Stimulated activated CD8-positive, alpha-beta memory T cell treated with anti-CD3 and anti-CD28 coated beads, Interleukin-2, amount 100 ng/mL, for 48 hours (primary cell): Measurements from ENCODE around the gene PAK4.

ENCODE experiments used
- DNase-seq, 2 donors: peaks; one replicate each; pipeline ENCODE4 v3.0.0-alpha.2; 2020; ENCODE audit warnings: low read depth in 2 of 2

PAK4 gene

DNA sequence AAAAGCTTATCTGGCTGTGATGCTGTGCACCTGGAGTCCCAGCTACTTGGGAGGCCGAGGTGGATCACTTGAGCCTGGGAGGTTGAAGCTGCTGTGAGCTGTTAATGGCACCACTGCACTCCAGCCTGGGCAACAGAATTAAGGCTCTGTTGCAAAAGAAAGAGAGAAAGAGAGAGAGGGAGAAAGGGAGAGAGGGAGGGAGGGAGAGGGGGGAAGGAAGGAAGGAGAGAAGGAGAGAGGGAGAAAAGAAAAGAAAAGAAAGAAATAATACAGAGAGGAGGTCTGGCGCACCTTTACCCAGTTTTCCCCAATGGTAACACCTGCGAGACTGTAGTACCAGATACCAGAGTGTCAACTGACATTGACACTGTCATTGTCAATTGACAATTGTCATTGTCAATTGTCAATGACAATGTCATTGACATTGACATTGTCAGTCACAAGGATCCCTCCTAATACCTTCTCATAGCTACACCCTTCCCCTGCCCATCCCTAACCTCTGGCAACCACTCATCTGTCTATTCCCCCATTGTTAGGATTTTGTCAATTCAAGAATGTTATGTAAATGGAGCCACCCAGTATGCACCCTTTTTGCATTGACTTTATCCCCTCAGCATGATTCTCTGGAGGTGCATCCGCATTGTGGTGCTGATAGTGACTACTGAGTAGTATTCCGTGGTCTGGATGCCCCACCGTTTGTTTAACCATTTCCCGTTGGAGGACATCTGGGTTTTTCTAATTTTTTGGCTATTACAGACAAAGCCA lies 21.3 kb downstream of the PAK4 start:
- no peak for DNase-seq

- no peak for DNase-seq
These were observed 21.9 kb downstream of the PAK4 start for GRCh38 chr19:39147480-39147879.

GRCh38 chr19:39148939-39149529 lies 23.4 kb downstream of the PAK4 start:
- no peak for DNase-seq

GRCh38 chr19:39150235-39150634 lies 24.6 kb downstream of the PAK4 start:
- DNase-seq, result no peak

DNA sequence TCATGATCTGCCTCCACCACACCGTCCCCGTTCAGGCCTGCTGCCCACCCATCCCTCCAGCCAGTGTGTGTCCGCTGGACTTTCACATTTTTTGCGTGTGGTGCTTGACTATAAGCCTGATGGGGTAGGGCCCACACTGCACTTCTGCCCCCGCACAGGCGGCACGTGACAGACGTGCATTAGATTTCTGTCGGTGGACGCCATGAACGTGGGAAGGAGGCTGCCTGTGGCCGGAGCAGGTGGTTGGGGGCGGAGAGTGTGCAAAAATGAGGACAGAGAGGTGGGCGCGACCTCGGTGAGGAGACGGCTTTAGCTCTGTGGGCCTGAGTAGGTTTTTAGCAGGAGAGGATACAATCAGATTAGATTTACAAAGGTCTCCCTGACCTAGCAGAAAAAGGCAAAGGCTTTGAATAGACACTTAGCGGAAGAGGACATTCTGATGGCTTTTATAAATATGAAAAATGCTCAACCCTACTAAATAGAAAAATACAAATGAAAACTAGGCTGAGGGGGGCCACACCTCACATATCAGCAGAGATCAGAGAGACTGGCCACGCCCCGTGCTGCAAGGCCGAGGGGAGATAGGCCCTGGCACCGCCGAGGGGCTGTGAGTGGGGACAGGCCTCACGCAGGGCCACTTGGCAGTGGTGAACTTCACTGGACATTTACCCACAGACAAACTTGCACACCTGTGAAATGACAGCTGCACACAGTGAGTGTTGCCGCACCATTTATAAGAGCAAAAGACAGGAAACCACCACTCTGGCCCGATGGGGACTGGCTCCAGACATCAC lies 25.4 kb downstream of the PAK4 start:
- DNase-seq, result no peak

DNA sequence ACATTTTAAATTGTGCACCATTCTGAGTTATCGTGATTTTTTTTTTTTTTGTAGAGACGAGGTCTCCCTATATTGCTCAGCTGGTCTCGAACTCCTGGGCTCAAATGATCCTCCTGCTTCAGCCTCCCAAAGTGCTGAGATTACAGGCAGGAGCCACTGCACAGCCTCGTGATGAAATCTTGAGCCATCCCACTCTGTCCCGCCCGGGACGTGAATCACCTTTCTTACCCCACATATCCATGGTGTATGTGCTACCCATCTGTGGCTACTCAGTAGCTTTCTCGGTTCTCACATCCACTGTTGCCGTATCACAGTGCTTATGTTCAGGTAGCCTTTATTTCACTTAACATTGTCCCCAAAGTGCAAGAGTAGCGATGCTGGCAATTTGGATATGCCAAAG lies 26.5 kb downstream of the PAK4 start:
- no peak for DNase-seq

DNA sequence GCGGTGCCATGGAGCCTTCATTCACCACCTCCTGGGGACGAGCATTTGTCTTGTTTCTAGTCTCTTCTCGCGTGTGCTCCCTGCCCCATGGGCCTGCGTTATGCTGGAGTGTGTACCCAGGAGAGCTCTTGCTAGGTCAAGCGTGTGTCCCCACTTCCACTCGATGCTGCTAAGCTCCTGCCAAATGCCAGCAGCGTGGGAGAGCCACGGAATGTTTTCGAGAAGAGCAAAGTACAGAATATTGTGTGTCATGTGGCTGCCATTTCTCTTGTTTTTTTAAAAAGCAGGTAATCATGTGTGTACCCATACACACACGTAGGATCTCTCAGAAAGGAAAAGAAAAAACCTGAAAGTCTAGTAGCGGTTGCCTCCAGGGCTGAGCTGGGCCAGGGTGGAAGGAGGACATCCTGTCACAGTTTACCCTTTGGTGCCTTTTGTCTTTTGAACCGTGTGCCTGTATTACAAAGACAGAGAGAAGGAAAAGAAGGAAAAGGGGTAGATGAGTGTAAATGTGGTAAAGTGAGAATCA lies 28.6 kb downstream of the PAK4 start:
- no peak for DNase-seq

GRCh38 chr19:39154629-39155100 lies 29.1 kb downstream of the PAK4 start:
- DNase-seq, result no peak

DNA sequence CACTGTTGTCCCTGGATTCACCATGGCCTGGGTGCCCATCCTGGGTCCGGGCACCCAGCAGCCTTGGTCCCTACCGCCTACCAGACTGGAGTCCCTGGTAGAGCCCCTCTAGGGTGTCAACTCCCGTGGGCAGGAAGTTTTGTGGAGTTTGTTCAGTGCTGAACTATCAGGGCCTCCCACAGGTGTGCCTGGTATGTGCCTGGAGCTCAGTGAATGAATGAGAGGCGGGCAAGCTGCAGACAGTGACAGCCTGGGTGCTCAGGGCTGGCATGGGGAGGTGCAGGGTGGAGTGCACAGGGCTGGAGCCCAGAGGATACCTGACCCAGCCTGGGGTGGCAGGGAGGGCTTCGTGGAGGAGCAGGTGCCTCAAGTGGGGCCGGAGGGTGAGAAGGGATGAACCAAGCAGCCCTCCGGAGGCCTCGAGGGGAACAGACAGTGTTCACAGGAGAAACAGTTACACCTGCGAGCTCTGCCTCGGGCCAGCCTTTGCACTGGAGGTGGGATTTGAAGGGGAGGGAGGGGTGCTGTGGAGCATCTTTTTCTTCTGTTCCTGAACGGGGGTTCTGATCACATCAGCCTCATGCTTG lies 29.6 kb downstream of the PAK4 start:
- DNase-seq, result no peak

DNA sequence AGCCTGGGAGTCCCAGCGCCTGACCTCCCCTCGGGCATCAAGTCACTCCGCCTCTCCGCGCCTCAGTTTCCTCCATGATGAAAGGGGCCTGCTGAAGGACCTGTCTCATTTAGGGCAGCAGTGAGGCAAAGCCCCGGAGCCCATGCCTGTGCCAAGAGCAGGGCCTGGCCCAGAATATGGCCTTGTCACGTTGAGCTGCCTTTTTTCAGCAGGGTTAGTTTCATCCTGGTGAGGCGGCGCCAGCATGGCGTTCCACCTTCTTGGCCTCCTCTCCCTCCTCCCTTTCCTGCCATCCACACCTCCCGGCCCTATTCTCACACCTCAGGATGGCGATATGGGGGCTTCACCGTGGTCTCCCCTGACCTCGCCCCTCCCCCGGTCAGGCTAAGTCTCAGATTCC lies 30.2 kb downstream of the PAK4 start:
- no peak for DNase-seq

DNA sequence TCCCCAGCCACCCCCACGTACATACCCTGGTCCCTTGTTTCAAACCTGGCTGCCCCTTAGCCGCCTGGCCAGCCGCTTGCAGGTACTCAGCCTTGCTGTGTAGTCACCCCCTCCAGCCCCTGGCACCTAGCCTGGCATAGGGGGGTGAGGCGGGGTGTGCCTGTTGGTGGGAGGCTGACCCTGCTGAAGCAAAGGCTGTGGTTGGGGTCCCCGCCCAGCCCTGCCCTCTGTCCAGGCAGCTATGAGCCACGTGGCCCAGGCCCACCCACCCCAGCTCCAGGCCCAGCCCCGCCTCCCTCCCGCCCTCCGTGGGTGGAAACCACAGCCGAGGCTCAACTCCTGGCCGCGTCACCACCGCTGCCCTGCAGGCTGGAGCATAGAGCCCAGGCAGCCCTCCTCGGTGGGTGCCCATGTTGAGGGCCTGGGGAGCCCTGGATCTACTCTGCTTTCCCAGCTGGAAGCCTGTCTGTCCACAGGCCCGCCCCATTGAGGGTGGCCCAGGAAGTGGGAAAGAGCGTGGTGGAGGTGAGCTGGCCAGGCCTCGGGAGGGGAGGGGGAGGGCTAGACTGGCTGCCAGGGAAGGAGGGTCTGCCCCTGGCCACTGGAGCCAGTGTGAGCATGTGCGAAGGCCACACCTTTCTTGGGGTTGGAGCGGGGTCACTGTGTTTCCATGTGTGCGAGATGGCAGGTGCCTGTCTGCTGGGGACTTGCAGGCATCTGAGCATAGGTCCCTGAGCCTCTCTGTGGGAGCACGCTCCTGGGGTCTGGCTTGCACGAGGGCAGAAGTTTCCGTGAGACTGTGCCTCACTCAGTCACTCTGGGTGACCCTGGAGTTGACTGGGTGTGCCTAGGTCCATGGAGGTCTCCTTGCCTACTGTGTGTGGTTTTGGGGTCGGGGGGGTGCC lies 31.0 kb downstream of the PAK4 start:
- no peak for DNase-seq

DNA sequence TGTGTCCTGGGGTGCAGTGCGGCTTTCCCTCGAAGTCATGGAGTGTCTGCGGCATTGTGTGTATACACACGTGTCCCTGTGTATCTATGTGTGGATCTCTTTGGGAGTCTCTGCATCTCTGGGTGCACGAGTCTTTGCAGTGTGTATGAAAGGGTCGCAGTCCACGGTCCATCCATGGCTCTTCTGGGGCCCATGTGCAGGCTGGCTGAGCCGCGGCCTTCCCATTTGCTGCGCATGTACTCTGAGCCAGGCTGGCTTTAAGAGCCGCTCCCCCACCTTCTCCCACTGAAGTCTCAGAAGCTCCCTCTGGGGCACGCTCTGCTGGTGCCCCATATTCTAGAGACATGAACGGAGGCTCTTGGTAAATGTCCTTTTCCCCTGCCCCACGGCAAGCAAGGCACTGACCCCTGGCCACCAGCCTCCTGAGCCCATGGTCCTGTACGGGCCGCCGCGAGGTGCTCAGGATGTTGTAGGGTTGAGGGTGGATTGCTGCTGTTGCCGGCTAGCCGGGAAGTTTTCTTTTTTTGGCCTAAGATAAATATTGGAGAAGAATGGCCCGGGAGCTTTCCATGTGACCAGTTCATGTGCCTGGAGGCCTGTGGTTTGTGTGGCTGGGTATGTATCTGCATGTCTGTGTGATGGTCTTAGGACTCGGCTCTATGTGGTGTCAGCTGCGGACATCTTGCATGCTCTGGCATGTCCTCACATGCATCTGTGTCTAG lies 31.9 kb downstream of the PAK4 start:
- no peak for DNase-seq

DNA sequence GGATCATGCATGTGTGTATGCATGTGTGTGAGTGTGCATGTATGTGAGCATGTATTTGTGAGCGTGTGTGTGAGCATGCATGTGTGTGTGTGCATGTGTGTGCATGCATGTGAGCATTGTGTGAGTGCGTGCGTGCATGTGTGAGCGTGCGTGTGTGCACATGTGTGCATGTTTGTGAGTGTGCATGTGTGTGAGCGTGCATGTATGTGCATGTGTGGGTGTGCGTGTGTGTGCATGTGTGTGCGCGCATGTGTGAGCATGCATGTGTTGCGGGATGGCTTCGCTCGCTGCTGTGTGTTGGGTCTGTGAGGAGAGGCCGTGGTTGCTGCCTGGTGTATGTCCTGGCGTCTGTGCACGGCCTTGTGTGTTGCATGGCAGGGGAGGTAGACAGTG lies 32.4 kb downstream of the PAK4 start:
- DNase-seq, result no peak

- no peak for DNase-seq
These were observed 33.2 kb downstream of the PAK4 start for GRCh38 chr19:39158646-39159260.

DNA sequence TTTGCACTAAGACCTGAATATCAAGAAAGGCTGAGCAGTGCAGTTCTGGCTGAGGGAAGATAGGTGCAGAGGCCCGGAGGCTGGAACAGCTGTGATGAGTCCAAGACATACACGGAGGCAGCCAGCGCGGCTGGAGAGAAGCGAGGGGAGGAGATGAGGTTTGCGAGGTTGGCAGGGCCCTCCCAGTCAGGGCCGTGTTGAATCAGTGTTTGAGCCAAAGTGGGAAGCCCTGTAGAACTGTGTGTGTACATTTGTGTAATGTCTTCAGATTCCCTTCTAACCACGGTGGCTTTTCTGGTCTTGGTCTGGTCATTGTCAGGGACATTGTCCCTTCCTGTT lies 34.9 kb downstream of the PAK4 start:
- DNase-seq, result no peak

DNA sequence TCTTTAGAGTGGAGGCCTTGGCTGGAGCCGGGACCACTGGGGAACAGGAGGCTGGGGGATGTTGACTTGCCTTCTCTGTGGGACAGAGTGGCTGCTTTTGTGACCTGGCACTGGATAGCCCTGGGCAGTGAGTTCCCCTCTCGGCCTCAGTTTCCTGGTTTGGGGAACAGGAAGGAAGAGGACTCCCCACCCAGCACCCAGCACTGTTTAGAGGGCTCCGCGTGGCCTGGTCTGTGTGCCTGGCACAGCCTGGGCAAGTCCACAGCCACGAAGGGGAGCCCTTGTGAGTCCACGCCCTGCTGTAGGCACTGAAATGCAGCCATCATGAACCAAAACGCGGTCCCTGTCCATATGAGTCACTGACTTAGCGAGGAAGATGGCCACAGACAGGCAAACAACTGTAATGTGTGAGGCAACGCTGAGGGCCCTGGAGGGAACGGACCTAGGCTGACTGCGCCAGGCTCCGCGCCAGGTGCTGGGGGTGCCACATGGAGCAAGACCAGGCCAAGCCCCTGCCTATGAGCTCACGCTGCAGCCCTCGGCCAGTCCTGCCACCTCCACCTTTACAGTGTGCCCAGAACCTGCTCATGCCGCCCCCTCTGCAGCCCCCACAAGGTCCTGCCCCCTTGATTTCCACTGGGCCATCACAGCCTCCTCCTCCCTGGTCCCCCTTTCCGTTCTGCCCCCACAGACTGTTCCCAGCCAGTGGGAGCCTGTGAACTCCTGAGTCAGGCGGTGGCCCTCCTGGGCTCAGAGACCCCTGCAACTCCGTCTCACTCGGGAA lies 35.5 kb downstream of the PAK4 start:
- DNase-seq, result no peak

- no peak for DNase-seq
These were observed 37.0 kb downstream of the PAK4 start for GRCh38 chr19:39162441-39163043.

GRCh38 chr19:39163621-39164020 lies 38.0 kb downstream of the PAK4 start:
- no peak for DNase-seq

GRCh38 chr19:39164289-39164688 lies 38.7 kb downstream of the PAK4 start:
- no peak for DNase-seq
